SK-N-SH (cell line): ENCODE data around the gene ACP5.

ENCODE experiments used
- EP300 ChIP-seq, 2 experiments: IDR thresholded peaks; 2 replicates each; pipeline versions ENCODE4 v1.4.0 to v1.6.1; 2012; ENCODE audit warnings: borderline replicate concordance in 1 of 2, low read depth in 1 of 2, low read length in 1 of 2
- MXI1 ChIP-seq: IDR thresholded peaks from 2 replicates; pipeline ENCODE4 v1.6.1; 2012; ENCODE audit warnings: mild to moderate bottlenecking, low read depth, low read length, improper control_type of control experiment
- POLR2AphosphoS5 ChIP-seq: IDR thresholded peaks from 2 replicates; pipeline ENCODE4 v1.6.1; 2012; ENCODE audit warnings: low read depth, low read length
- RCOR1 ChIP-seq: fragments of 150-350 bp; IDR thresholded peaks from 2 replicates; pipeline ENCODE4 v1.6.1; 2017; ENCODE audit warnings: antibody characterized with exemption, low read length
- RFX5 ChIP-seq: IDR thresholded peaks from 2 replicates; pipeline ENCODE4 v1.6.1; 2012; ENCODE audit warnings: mild to moderate bottlenecking, improper control_type of control experiment, low read length
- TCF12 ChIP-seq: IDR thresholded peaks from 2 replicates; pipeline ENCODE4 v1.4.0; 2012
- TEAD4 ChIP-seq: IDR thresholded peaks from 2 replicates; pipeline ENCODE4 v1.4.0; 2012; ENCODE audit warnings: mild to moderate bottlenecking, borderline replicate concordance; ENCODE audit not compliant: insufficient read depth
- TF ChIP-seq, protein P1 (sequence below): fragments of 200-600 bp; sonication (generic); IDR thresholded peaks from 2 replicates; pipeline ENCODE4 v1.6.1; 2017; ENCODE audit warnings: antibody characterized with exemption, mild to moderate bottlenecking, moderate library complexity
- TF ChIP-seq, protein P2 (sequence below): IDR thresholded peaks from 2 replicates; pipeline ENCODE4 v1.4.0; 2012; ENCODE audit warnings: low read depth
- TF ChIP-seq, protein P3 (sequence below): IDR thresholded peaks from 2 replicates; pipeline ENCODE4; 2012
- TF ChIP-seq, protein P4 (sequence below): IDR thresholded peaks from 2 replicates; pipeline ENCODE4 v1.4.0; 2012; ENCODE audit warnings: low read depth, borderline replicate concordance

DNA sequence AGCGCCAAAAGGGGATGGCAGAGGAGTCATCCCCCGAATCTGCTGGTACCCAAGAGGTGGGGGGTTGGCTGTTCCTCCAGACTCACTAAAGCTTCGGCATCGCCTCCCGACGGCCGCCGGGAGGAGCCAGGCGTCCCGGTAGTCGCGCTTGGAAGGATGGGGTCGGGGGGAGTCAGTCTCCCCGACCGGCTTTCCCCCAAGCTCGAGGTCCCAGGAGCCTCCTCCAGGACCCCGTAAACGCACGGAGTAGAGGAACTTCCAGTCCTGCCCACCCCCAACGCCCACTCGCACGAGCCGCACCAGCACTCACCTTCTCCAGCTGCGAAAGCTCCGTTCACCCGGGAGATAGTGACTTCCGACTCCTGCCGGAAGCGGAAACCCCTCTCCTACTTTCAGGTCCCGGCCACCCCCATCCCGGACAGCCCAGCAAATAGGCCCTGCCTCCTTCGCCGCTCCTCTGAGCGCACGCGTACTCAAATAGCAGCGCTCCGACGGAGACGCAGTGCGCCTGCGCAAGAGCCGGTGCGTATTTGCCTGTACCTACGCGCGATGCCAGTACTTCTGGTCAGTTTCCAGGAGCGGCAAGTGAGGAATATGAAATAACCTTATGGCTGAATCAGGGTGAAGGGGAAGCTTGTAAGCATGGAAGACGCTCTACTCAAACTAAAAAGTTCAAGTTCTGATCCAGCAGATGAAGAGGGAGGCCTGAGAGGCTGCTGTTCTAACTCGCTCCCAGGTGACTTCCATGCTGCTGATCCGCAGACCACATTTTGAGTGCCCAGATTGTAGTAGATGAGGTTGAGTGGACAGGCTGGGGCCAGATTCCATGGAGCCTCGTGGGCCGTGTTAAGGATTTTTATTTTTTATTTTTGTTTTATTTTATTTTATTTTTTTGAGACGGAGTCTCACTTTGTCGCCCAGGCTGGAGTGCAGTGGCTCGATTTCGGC, 18.3 kb downstream of the ACP5 start, which contains the start of gene ELOF1:
- peak; percentile 98 for TF ChIP-seq POLR2AphosphoS5
- TF ChIP-seq TCF12, result no peak
- TF ChIP-seq, protein P1, sequence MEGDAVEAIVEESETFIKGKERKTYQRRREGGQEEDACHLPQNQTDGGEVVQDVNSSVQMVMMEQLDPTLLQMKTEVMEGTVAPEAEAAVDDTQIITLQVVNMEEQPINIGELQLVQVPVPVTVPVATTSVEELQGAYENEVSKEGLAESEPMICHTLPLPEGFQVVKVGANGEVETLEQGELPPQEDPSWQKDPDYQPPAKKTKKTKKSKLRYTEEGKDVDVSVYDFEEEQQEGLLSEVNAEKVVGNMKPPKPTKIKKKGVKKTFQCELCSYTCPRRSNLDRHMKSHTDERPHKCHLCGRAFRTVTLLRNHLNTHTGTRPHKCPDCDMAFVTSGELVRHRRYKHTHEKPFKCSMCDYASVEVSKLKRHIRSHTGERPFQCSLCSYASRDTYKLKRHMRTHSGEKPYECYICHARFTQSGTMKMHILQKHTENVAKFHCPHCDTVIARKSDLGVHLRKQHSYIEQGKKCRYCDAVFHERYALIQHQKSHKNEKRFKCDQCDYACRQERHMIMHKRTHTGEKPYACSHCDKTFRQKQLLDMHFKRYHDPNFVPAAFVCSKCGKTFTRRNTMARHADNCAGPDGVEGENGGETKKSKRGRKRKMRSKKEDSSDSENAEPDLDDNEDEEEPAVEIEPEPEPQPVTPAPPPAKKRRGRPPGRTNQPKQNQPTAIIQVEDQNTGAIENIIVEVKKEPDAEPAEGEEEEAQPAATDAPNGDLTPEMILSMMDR, result peak; percentile 40
- TF ChIP-seq, protein P2, sequence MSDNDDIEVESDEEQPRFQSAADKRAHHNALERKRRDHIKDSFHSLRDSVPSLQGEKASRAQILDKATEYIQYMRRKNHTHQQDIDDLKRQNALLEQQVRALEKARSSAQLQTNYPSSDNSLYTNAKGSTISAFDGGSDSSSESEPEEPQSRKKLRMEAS, result peak; percentile 68
- TF ChIP-seq, protein P3, sequence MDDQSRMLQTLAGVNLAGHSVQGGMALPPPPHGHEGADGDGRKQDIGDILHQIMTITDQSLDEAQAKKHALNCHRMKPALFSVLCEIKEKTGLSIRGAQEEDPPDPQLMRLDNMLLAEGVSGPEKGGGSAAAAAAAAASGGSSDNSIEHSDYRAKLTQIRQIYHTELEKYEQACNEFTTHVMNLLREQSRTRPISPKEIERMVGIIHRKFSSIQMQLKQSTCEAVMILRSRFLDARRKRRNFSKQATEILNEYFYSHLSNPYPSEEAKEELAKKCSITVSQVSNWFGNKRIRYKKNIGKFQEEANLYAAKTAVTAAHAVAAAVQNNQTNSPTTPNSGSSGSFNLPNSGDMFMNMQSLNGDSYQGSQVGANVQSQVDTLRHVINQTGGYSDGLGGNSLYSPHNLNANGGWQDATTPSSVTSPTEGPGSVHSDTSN, result no peak
- no peak for TF ChIP-seq RFX5
- TF ChIP-seq MXI1, result peak; percentile 85
- TF ChIP-seq, protein P4, sequence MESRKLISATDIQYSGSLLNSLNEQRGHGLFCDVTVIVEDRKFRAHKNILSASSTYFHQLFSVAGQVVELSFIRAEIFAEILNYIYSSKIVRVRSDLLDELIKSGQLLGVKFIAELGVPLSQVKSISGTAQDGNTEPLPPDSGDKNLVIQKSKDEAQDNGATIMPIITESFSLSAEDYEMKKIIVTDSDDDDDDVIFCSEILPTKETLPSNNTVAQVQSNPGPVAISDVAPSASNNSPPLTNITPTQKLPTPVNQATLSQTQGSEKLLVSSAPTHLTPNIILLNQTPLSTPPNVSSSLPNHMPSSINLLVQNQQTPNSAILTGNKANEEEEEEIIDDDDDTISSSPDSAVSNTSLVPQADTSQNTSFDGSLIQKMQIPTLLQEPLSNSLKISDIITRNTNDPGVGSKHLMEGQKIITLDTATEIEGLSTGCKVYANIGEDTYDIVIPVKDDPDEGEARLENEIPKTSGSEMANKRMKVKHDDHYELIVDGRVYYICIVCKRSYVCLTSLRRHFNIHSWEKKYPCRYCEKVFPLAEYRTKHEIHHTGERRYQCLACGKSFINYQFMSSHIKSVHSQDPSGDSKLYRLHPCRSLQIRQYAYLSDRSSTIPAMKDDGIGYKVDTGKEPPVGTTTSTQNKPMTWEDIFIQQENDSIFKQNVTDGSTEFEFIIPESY, result no peak
- no peak for TF ChIP-seq TEAD4
- no peak for TF ChIP-seq EP300 (IDR thresholded peaks at IDR 0.05; ENCODE audit: borderline replicate concordance in 1 of 2, low read depth in 1 of 2, low read length in 1 of 2)
- TF ChIP-seq RCOR1, result no peak; the same call in 1 of the 2 replicates
